Left lobe of liver (tissue), 2 donors: ENCODE measurements around the gene SLITRK5. TPM values are rescaled to one million over a fixed set of nuclear protein-coding genes. Genes with fewer than 3 reads are reported as not detected.

Experiments
- ATAC-seq: fragments of 200-7000 bp; cut with Tn5 transposase; one replicate; pipeline ENCODE4 v1.9.1; 2020; ENCODE audit warnings: mild to moderate bottlenecking, moderate library complexity
- DNase-seq: peaks from one replicate; pipeline ENCODE4 v3.0.0-alpha.2; 2020; ENCODE audit warnings: low spot score
- total RNA-seq: library from RNA; stranded (reverse); gene quantifications from one replicate; pipeline ENCODE4 v1.2.1, GENCODE V29; 2021
- donor health status: DM: no; HTN: no; CAD: no; lungs with moderate emphysema.
- donor health status: DM: no; HTN: yes; CAD: no.

The SLITRK5 gene
- total RNA-seq, 1 donor from 2014 or later = 0.03 TPM

DNA sequence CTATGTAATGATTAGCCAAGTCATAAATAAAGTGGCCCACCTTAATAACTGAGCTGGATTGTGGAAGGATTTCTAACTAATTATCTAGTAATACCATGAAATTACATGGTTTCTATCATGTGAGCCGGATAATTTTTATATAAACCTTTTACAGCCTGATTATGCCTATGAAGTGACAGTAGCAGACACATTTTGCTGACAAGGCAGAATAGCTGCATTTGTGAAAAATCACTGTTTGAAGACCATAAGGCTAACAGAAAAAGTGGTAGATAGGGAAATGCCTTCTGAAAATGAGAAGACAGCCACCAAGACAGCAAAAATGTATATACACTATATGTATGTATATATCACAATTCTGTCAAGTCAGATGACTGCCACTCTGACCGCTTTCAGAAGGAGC, 27.1 kb downstream of the SLITRK5 start:
- ATAC-seq = no peak
- DNase-seq = no peak

DNA sequence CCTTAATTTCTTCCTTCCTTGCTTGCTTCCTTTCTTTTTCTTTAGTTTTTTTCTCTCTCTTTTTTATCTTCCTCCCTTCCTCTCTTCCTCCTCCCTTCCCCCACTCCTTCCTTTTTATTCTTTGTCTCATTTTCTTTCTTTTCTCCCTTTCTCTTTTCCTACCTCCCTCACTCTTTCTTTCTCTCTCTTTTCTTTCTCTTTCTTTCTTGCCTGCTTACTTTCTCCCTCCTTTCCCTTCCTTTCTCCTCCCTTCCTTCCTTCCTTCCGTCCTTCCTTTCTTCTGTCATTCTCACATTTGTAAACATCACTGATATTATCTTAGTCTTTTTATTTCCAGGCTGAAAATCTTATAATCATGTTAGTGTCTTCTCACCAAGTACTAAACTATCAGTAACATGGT, 38.8 kb downstream of the SLITRK5 start:
- no peak for ATAC-seq
- no peak for DNase-seq

DNA sequence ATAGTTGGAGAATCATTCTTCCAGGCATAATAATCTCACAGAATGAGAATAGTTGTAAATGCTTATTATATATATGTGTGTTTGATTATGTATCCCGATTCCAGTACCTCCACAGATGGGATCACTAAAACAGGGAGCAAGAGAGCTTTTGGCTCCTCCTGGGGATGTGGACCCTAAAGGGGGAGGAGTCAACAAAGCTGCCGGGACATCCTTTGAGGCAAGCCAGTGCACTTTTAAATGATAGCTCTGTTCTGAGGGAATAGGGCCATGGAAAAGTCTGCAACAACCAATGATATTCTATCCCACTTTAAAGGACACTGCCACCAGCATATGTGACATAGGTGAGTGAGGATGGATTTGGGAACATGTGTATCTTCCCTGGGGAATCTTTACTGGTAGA, 40.8 kb downstream of the SLITRK5 start:
- ATAC-seq (no peak), DNase-seq (no peak)
